ENCODE data around the gene LRRC26.

DNA sequence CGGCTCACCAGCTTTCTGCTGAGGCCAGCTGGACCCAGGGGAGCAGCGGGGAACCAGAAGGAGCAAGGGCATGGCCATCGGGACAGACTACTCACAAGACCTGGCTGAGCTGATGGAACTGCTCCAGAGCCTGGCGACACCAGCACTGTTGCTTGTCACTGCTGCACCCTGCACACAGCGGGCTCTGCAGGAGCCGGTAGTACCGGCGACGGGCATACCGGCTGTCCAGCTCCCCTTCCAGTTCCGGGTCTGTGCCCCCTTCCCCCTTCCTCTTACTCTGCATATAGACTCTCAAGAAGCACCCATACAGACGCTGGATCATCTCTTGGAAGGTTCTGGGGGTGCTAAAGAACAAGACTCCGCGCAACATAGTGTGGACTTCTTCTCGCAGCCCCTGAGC lies 17.5 kb upstream of the LRRC26 start:
- no peak for TF ChIP-seq POLR2A (IDR thresholded peaks at IDR 0.05; ENCODE audit: low read length)
- no peak for TF ChIP-seq GATA1 (IDR thresholded peaks at IDR 0.05; ENCODE audit: low read depth, low read length)

All from erythroblast (primary cell).